Stomach (tissue), 9 donors: ENCODE data around the gene FOXE3. TPM values are rescaled to one million over a fixed set of nuclear protein-coding genes. Genes with fewer than 3 reads are reported as not detected.

Source experiments
- DNase-seq, 2 donors: peaks; one replicate each; pipeline versions ENCODE4 v3.0.0 to v3.0.0-alpha.2; 2013 to 2019
- H3K27ac ChIP-seq, 5 donors: fragments of 200-600 bp in 4 of 5; sonication (generic) in 4 of 5; one replicate each; pipeline ENCODE4 v1.5.1; 2013 to 2019; ENCODE audit warnings: mild to moderate bottlenecking in 1 of 5, moderate library complexity in 1 of 5
- H3K27me3 ChIP-seq, 3 donors: fragments of 200-600 bp; sonication (generic); one replicate each; pipeline ENCODE4 v1.5.1; 2017 to 2019; ENCODE audit warnings: mixed run types in 1 of 3
- H3K36me3 ChIP-seq, 4 donors: fragments of 200-600 bp; sonication (generic); 1 replicate in 3 of 4; 2 replicates in 1 of 4; pipeline ENCODE4 v1.5.1; 2016 to 2019
- H3K4me1 ChIP-seq, 4 donors: fragments of 200-600 bp; sonication (generic); one replicate each; pipeline ENCODE4 v1.5.1; 2016 to 2019
- H3K4me3 ChIP-seq, 4 donors: fragments of 200-600 bp; sonication (generic) in 3 of 4; one replicate each; pipeline ENCODE4 v1.5.1; 2016 to 2019; ENCODE audit warnings: mild to moderate bottlenecking in 1 of 4
- H3K9me3 ChIP-seq, 4 donors: fragments of 200-600 bp; sonication (generic); one replicate each; pipeline ENCODE4 v1.5.1; 2016 to 2019
- CTCF ChIP-seq, 7 experiments: fragments of 450-650 bp in 4 of 7; fragments of 200-600 bp in 3 of 7; sonication (generic) in 3 of 7; IDR thresholded peaks; one replicate each; pipeline ENCODE4 v1.5.1; 2016 to 2019; ENCODE audit warnings: antibody characterized with exemption in 7 of 7, control low read depth in 2 of 7, mild to moderate bottlenecking in 1 of 7
- EP300 ChIP-seq: sonication (generic); formaldehyde crosslinking; IDR thresholded peaks from one replicate; pipeline ENCODE4 v1.6.1; 2017; ENCODE audit warnings: antibody characterized with exemption
- POLR2A ChIP-seq, 4 donors: fragments of 450-650 bp; IDR thresholded peaks; one replicate each; pipeline ENCODE4 v1.6.1; 2016; ENCODE audit warnings: antibody characterized with exemption in 4 of 4, control low read depth in 2 of 4, mild to moderate bottlenecking in 1 of 4, moderate library complexity in 1 of 4
- POLR2AphosphoS5 ChIP-seq, 3 donors: sonication (generic); formaldehyde crosslinking; IDR thresholded peaks; one replicate each; pipeline ENCODE4 v1.6.1; 2016; ENCODE audit warnings: antibody characterized with exemption in 3 of 3
- WGBS, 5 donors: extraction: QIAGEN DNeasy Blood & Tissue Kit in 3 of 5; methylation state at CpG; one replicate each; pipeline versions ENCODE4 v1.1.5 to v1.1.7; 2013 to 2018; 5-methylcytosine and 5-hydroxymethylcytosine counted together
- intact Hi-C: fragments of 100-400 bp; cut with DNase I; formaldehyde crosslinking; loops from one replicate; pipeline ENCODE4 v1.15.1; 2023; ENCODE audit warnings: low total_unique reads
- polyA plus RNA-seq, 3 donors: library from polyadenylated mRNA; stranded (reverse); fragments of 200-250 nt; gene quantifications; one replicate each; pipeline ENCODE4 v1.2.3, GENCODE V29; 2013
- total RNA-seq, 5 donors: library from RNA; depleted of rRNA; stranded (reverse); fragments of >200 nt; gene quantifications; one replicate each; pipeline versions ENCODE4 v1.1.0 to v1.2.3, GENCODE V29; 2014 to 2016
- donor health status: healthy with polysubstance abuse.
- donor health status: Bipolar disorder and iron deficiency.
- donor health status: healthy.

FOXE3 gene
- total and polyA plus RNA-seq, 8 donors: not detected

GRCh38 chr1:47444297-47444561 lies 28.1 kb downstream of the FOXE3 start:
- 6 to 18% (median 13%) methylated on average over 15 of the region's 15 CpGs for WGBS, 5 donors
- H3K27ac ChIP-seq: no peak overlapping the region
- intact Hi-C loops: no loop called here
- peaks cover 4 to 28% (median 22%) of the 10 kb centered on the region in 4 donors for H3K4me1 ChIP-seq
- H3K4me3 ChIP-seq: peak overlapping the region in 1 of 4 donors; percentile 47
- no peaks in the 10 kb centered on the region for H3K36me3 ChIP-seq
- no peak for DNase-seq
- TF ChIP-seq CTCF (IDR thresholded peaks at IDR 0.05): no peak
- no peak for TF ChIP-seq POLR2AphosphoS5 (IDR thresholded peaks at IDR 0.05)
- TF ChIP-seq EP300: no peak
- no peak for TF ChIP-seq POLR2A (IDR thresholded peaks at IDR 0.05)
- peaks cover 42 to 100% (median 84%) of the 10 kb centered on the region in 3 donors for H3K27me3 ChIP-seq
- peaks cover 0 to 16% (median 0%) of the 10 kb centered on the region in 4 donors for H3K9me3 ChIP-seq

GRCh38 chr1:47444562-47445465 lies 28.7 kb downstream of the FOXE3 start:
- Histone ChIP-seq H3K36me3 (no peaks in the 10 kb centered on the region), H3K4me3 (peak overlapping the region in 3 of 4 donors; percentile 9 to 47 (median 23)), H3K9me3 (peaks cover 0 to 16% (median 0%) of the 10 kb centered on the region in 4 donors), H3K27ac (no peak overlapping the region), H3K27me3 (peaks cover 42 to 100% (median 84%) of the 10 kb centered on the region in 3 donors), H3K4me1 (peaks cover 0 to 28% (median 23%) of the 10 kb centered on the region in 4 donors)
- WGBS, 5 donors: 2 to 8% (median 6%) methylated on average over 64 to 73 of the region's 73 CpGs
- intact Hi-C loops: no loop called here
- DNase-seq: peak in 1 of 2 donors; percentile 63
- TF ChIP-seq POLR2A (IDR thresholded peaks at IDR 0.05) (no peak), EP300 (no peak), POLR2AphosphoS5 (IDR thresholded peaks at IDR 0.05) (no peak), CTCF (IDR thresholded peaks at IDR 0.05) (no peak)

GRCh38 chr1:47445823-47446550 lies 29.9 kb downstream of the FOXE3 start:
- 11 to 18% (median 13%) methylated on average over 24 to 25 of the region's 25 CpGs for WGBS, 5 donors
- no peak for DNase-seq
- Histone ChIP-seq H3K27me3 (peaks cover 42 to 100% (median 87%) of the 10 kb centered on the region in 3 donors), H3K27ac (no peak overlapping the region), H3K4me3 (no peak overlapping the region), H3K9me3 (peaks cover 0 to 16% (median 0%) of the 10 kb centered on the region in 4 donors), H3K4me1 (peaks cover 0 to 33% (median 28%) of the 10 kb centered on the region in 4 donors), H3K36me3 (no peaks in the 10 kb centered on the region)
- intact Hi-C loops: no loop called here
- TF ChIP-seq CTCF (IDR thresholded peaks at IDR 0.05): no peak
- TF ChIP-seq POLR2AphosphoS5 (IDR thresholded peaks at IDR 0.05): no peak
- TF ChIP-seq POLR2A (IDR thresholded peaks at IDR 0.05): no peak
- no peak for TF ChIP-seq EP300

- no peak overlapping the region for H3K4me3 ChIP-seq
- 13 to 39% (median 27%) methylated on average over 4 of the region's 4 CpGs for WGBS, 5 donors
- no peaks in the 10 kb centered on the region for H3K36me3 ChIP-seq
- peaks cover 0 to 32% (median 28%) of the 10 kb centered on the region in 4 donors for H3K4me1 ChIP-seq
- H3K9me3 ChIP-seq: peaks cover 0 to 15% (median 0%) of the 10 kb centered on the region in 4 donors
- DNase-seq: no peak
- no peak overlapping the region for H3K27ac ChIP-seq
- intact Hi-C loops: no loop called here
- H3K27me3 ChIP-seq: peaks cover 31 to 98% (median 66%) of the 10 kb centered on the region in 3 donors
- no peak for TF ChIP-seq POLR2AphosphoS5 (IDR thresholded peaks at IDR 0.05)
- no peak for TF ChIP-seq POLR2A (IDR thresholded peaks at IDR 0.05)
Observed at GRCh38 chr1:47448462-47449222, 32.6 kb downstream of the FOXE3 start.
